ENCODE data around the gene C20orf144. TPM values are rescaled to one million over a fixed set of nuclear protein-coding genes. Genes with fewer than 3 reads are reported as not detected.

C20orf144 gene
- total and polyA plus RNA-seq, 2 experiments from 2014 or later, result 0.26 to 0.66 TPM

DNA sequence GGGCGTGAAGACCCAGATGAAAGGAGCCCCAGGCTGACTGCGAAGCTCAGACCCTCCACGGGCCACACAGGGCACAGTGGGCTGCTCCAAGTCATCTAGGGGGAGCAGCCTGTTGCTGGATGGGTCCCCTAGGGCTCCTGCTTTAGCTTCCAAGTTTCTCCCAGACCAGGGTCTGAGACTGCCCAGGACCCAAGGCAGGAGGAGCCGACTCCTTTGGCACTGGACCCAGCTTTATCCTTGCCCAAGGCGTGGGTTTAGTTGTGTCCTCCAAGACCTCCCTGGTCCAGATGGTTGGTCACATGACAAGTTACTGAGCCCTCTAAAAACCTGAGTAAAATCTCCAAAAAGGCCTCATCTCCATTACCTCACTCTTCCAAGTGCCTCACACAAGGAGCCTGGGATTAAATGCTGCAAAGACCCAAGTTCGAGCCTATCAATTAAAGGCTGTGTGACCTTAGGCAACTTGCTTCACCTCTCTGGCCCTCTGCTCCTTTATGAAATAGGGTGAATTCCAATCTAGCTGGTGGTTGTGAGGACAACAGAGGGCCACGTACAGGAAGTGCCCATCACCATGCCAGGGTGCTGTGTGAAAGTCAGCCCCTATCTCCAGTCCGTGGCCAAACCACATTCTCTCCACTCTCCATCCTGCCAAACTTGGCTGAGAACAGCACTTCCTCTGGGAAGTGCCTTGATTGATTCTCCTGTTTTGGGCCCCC is 9.6 kb downstream of the C20orf144 start:
- H3K27me3 Mint-ChIP-seq (ENCODE audit: insufficient read depth, low read depth, poor library complexity), result peaks cover 21% of the 10 kb centered on the region
- Histone ChIP-seq H3F3A (replicated peaks; ENCODE audit: low read depth) (peaks cover 12% of the 10 kb centered on the region; the same call in 1 of the 2 replicates), H3K4me1 (ENCODE audit: insufficient read depth) (peaks cover 19% of the 10 kb centered on the region), H2AFZ (no peak overlapping the region), H3K9me2 (ENCODE audit: insufficient read depth) (no peaks in the 10 kb centered on the region), H3K4me2 (no peak overlapping the region), H3K27me3 (ENCODE audit: insufficient read depth) (peaks cover 11% of the 10 kb centered on the region; the same call in 1 of the 2 replicates), H4K20me1 (replicated peaks; ENCODE audit: insufficient read depth) (peaks cover 3% of the 10 kb centered on the region), H3K27ac (ENCODE audit: low read depth) (no peak overlapping the region), H3K36me3 (ENCODE audit: insufficient read depth) (no peaks in the 10 kb centered on the region; the same call in 1 of the 2 replicates), H3K4me3 (no peak overlapping the region), H3K79me2 (replicated peaks; ENCODE audit: insufficient read depth) (no peaks in the 10 kb centered on the region; the same call in 1 of the 2 replicates)
- no peak overlapping the region for H3K27ac Mint-ChIP-seq
- TF ChIP-seq STAT1 (IDR thresholded peaks at IDR 0.05; ENCODE audit: unreplicated experiment) (no peak), ZNF331 (CRISPR knock-in tag; IDR thresholded peaks at IDR 0.05; ENCODE audit: low read depth) (no peak), ZNF114 (CRISPR knock-in tag; IDR thresholded peaks at IDR 0.05) (no peak), EZH2 (IDR thresholded peaks at IDR 0.05; ENCODE audit: low read depth, unreplicated experiment) (no peak), NANOG (IDR thresholded peaks at IDR 0.05; ENCODE audit: borderline replicate concordance) (no peak)
- TF ChIP-seq, protein P1, sequence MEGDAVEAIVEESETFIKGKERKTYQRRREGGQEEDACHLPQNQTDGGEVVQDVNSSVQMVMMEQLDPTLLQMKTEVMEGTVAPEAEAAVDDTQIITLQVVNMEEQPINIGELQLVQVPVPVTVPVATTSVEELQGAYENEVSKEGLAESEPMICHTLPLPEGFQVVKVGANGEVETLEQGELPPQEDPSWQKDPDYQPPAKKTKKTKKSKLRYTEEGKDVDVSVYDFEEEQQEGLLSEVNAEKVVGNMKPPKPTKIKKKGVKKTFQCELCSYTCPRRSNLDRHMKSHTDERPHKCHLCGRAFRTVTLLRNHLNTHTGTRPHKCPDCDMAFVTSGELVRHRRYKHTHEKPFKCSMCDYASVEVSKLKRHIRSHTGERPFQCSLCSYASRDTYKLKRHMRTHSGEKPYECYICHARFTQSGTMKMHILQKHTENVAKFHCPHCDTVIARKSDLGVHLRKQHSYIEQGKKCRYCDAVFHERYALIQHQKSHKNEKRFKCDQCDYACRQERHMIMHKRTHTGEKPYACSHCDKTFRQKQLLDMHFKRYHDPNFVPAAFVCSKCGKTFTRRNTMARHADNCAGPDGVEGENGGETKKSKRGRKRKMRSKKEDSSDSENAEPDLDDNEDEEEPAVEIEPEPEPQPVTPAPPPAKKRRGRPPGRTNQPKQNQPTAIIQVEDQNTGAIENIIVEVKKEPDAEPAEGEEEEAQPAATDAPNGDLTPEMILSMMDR (conservative IDR thresholded peaks at IDR 0.05; ENCODE audit: low read depth in 2 of 2), result no peak
- TF ChIP-seq, protein P2, sequence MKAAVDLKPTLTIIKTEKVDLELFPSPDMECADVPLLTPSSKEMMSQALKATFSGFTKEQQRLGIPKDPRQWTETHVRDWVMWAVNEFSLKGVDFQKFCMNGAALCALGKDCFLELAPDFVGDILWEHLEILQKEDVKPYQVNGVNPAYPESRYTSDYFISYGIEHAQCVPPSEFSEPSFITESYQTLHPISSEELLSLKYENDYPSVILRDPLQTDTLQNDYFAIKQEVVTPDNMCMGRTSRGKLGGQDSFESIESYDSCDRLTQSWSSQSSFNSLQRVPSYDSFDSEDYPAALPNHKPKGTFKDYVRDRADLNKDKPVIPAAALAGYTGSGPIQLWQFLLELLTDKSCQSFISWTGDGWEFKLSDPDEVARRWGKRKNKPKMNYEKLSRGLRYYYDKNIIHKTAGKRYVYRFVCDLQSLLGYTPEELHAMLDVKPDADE (IDR thresholded peaks at IDR 0.05), result no peak
- TF ChIP-seq, protein P3, sequence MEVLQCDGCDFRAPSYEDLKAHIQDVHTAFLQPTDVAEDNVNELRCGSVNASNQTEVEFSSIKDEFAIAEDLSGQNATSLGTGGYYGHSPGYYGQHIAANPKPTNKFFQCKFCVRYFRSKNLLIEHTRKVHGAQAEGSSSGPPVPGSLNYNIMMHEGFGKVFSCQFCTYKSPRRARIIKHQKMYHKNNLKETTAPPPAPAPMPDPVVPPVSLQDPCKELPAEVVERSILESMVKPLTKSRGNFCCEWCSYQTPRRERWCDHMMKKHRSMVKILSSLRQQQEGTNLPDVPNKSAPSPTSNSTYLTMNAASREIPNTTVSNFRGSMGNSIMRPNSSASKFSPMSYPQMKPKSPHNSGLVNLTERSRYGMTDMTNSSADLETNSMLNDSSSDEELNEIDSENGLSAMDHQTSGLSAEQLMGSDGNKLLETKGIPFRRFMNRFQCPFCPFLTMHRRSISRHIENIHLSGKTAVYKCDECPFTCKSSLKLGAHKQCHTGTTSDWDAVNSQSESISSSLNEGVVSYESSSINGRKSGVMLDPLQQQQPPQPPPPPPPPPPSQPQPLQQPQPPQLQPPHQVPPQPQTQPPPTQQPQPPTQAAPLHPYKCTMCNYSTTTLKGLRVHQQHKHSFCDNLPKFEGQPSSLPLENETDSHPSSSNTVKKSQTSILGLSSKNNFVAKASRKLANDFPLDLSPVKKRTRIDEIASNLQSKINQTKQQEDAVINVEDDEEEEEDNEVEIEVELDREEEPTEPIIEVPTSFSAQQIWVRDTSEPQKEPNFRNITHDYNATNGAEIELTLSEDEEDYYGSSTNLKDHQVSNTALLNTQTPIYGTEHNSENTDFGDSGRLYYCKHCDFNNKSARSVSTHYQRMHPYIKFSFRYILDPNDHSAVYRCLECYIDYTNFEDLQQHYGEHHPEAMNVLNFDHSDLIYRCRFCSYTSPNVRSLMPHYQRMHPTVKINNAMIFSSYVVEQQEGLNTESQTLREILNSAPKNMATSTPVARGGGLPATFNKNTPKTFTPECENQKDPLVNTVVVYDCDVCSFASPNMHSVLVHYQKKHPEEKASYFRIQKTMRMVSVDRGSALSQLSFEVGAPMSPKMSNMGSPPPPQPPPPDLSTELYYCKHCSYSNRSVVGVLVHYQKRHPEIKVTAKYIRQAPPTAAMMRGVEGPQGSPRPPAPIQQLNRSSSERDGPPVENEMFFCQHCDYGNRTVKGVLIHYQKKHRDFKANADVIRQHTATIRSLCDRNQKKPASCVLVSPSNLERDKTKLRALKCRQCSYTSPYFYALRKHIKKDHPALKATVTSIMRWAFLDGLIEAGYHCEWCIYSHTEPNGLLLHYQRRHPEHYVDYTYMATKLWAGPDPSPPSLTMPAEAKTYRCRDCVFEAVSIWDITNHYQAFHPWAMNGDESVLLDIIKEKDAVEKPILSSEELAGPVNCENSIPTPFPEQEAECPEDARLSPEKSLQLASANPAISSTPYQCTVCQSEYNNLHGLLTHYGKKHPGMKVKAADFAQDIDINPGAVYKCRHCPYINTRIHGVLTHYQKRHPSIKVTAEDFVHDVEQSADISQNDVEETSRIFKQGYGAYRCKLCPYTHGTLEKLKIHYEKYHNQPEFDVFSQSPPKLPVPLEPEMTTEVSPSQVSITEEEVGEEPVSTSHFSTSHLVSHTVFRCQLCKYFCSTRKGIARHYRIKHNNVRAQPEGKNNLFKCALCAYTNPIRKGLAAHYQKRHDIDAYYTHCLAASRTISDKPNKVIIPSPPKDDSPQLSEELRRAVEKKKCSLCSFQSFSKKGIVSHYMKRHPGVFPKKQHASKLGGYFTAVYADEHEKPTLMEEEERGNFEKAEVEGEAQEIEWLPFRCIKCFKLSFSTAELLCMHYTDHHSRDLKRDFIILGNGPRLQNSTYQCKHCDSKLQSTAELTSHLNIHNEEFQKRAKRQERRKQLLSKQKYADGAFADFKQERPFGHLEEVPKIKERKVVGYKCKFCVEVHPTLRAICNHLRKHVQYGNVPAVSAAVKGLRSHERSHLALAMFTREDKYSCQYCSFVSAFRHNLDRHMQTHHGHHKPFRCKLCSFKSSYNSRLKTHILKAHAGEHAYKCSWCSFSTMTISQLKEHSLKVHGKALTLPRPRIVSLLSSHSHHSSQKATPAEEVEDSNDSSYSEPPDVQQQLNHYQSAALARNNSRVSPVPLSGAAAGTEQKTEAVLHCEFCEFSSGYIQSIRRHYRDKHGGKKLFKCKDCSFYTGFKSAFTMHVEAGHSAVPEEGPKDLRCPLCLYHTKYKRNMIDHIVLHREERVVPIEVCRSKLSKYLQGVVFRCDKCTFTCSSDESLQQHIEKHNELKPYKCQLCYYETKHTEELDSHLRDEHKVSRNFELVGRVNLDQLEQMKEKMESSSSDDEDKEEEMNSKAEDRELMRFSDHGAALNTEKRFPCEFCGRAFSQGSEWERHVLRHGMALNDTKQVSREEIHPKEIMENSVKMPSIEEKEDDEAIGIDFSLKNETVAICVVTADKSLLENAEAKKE (CRISPR knock-in tag; IDR thresholded peaks at IDR 0.05), result no peak
- TF ChIP-seq, protein P4, sequence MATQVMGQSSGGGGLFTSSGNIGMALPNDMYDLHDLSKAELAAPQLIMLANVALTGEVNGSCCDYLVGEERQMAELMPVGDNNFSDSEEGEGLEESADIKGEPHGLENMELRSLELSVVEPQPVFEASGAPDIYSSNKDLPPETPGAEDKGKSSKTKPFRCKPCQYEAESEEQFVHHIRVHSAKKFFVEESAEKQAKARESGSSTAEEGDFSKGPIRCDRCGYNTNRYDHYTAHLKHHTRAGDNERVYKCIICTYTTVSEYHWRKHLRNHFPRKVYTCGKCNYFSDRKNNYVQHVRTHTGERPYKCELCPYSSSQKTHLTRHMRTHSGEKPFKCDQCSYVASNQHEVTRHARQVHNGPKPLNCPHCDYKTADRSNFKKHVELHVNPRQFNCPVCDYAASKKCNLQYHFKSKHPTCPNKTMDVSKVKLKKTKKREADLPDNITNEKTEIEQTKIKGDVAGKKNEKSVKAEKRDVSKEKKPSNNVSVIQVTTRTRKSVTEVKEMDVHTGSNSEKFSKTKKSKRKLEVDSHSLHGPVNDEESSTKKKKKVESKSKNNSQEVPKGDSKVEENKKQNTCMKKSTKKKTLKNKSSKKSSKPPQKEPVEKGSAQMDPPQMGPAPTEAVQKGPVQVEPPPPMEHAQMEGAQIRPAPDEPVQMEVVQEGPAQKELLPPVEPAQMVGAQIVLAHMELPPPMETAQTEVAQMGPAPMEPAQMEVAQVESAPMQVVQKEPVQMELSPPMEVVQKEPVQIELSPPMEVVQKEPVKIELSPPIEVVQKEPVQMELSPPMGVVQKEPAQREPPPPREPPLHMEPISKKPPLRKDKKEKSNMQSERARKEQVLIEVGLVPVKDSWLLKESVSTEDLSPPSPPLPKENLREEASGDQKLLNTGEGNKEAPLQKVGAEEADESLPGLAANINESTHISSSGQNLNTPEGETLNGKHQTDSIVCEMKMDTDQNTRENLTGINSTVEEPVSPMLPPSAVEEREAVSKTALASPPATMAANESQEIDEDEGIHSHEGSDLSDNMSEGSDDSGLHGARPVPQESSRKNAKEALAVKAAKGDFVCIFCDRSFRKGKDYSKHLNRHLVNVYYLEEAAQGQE (IDR thresholded peaks at IDR 0.05; ENCODE audit: unreplicated experiment), result no peak
- no peak overlapping the region for H3K4me3 Mint-ChIP-seq
- ATAC-seq (no peak), DNase-seq (ENCODE audit: low spot score) (no peak)
- peaks cover 42% of the 10 kb centered on the region for H3K36me3 Mint-ChIP-seq (ENCODE audit: low read depth)
- H3K9me3 Mint-ChIP-seq, result no peaks in the 10 kb centered on the region
- H3K4me1 Mint-ChIP-seq, result peaks cover 33% of the 10 kb centered on the region
